ENCODE results near the gene WBP4. TPM values are rescaled to one million over a fixed set of nuclear protein-coding genes. Genes with fewer than 3 reads are reported as not detected.

Gene WBP4
- total and polyA plus RNA-seq, 9 of the 15 experiments (the other 6 are each of a cell fraction or from before 2014, with no cell fraction given): 5.5 to 12.2 (median 7.9) TPM

DNA sequence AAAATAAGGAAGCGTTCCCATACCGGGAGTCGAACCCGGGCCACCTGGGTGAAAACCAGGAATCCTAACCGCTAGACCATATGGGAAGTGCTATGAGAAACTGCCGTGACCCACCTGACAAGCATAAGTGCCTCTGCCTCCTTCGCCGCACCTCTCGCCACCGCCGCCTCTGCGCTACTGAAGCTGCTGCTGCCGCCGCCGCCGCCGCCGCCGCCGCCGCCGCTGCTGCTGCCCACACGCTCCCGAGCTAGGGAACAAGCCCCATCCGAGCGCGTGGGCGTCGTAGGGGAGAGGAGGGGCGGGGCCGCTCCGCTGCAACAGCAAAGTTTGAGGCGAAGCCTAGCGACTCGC lies 610 bp upstream of the WBP4 start (continued):
- TF ChIP-seq, protein P1, sequence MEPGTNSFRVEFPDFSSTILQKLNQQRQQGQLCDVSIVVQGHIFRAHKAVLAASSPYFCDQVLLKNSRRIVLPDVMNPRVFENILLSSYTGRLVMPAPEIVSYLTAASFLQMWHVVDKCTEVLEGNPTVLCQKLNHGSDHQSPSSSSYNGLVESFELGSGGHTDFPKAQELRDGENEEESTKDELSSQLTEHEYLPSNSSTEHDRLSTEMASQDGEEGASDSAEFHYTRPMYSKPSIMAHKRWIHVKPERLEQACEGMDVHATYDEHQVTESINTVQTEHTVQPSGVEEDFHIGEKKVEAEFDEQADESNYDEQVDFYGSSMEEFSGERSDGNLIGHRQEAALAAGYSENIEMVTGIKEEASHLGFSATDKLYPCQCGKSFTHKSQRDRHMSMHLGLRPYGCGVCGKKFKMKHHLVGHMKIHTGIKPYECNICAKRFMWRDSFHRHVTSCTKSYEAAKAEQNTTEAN (CRISPR knock-in tag; IDR thresholded peaks at IDR 0.05): no peak
- no peak for TF ChIP-seq SMAD2 (IDR thresholded peaks at IDR 0.05; ENCODE audit: low read depth, low read length)
- no peak for TF ChIP-seq HNRNPLL (IDR thresholded peaks at IDR 0.05; ENCODE audit: low read depth, low read length, poor library complexity, severe bottlenecking)
- no peak for TF ChIP-seq NR3C1 (CRISPR knock-in tag; IDR thresholded peaks at IDR 0.05)
- TF ChIP-seq BRD9 (IDR thresholded peaks at IDR 0.05; ENCODE audit: low read depth, partially characterized antibody): peak; percentile 1
- no peak for TF ChIP-seq ZNF583 (CRISPR knock-in tag; IDR thresholded peaks at IDR 0.05)
- no peak for TF ChIP-seq MTA2 (IDR thresholded peaks at IDR 0.05; ENCODE audit: low read depth)
- TF ChIP-seq, protein P2, sequence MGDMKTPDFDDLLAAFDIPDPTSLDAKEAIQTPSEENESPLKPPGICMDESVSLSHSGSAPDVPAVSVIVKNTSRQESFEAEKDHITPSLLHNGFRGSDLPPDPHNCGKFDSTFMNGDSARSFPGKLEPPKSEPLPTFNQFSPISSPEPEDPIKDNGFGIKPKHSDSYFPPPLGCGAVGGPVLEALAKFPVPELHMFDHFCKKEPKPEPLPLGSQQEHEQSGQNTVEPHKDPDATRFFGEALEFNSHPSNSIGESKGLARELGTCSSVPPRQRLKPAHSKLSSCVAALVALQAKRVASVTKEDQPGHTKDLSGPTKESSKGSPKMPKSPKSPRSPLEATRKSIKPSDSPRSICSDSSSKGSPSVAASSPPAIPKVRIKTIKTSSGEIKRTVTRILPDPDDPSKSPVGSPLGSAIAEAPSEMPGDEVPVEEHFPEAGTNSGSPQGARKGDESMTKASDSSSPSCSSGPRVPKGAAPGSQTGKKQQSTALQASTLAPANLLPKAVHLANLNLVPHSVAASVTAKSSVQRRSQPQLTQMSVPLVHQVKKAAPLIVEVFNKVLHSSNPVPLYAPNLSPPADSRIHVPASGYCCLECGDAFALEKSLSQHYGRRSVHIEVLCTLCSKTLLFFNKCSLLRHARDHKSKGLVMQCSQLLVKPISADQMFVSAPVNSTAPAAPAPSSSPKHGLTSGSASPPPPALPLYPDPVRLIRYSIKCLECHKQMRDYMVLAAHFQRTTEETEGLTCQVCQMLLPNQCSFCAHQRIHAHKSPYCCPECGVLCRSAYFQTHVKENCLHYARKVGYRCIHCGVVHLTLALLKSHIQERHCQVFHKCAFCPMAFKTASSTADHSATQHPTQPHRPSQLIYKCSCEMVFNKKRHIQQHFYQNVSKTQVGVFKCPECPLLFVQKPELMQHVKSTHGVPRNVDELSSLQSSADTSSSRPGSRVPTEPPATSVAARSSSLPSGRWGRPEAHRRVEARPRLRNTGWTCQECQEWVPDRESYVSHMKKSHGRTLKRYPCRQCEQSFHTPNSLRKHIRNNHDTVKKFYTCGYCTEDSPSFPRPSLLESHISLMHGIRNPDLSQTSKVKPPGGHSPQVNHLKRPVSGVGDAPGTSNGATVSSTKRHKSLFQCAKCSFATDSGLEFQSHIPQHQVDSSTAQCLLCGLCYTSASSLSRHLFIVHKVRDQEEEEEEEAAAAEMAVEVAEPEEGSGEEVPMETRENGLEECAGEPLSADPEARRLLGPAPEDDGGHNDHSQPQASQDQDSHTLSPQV (IDR thresholded peaks at IDR 0.05): 0 out of 2 replicates have a peak, but pooled peaks have one; percentile 2
- no peak for TF ChIP-seq NFE2L1 (tag; IDR thresholded peaks at IDR 0.05; ENCODE audit: borderline replicate concordance, low read depth)
- TF ChIP-seq PHTF2 (CRISPR knock-in tag; IDR thresholded peaks at IDR 0.05): no peak
- no peak for TF ChIP-seq NFIC (IDR thresholded peaks at IDR 0.05)
- no peak for TF ChIP-seq HDGF (IDR thresholded peaks at IDR 0.05)

All from K562 (cell line).